Suppressor macrophage treated with lipopolysaccharide for 4 hours (primary cell): ENCODE measurements around the gene WSB2.
A peak's percentile ranks its signal among the peaks of the same experiment; 100 is the strongest.

ENCODE experiments used
- DNase-seq: peaks from one replicate; pipeline ENCODE4 v3.0.0-alpha.2; 2020

The WSB2 gene

GRCh38 chr12:118061873-118062843, 1.2 kb upstream of the WSB2 start:
- peak; percentile 64 for DNase-seq

- peak; percentile 71 for DNase-seq
These were observed 523 bp downstream of the WSB2 start for GRCh38 chr12:118060301-118061010.

DNA sequence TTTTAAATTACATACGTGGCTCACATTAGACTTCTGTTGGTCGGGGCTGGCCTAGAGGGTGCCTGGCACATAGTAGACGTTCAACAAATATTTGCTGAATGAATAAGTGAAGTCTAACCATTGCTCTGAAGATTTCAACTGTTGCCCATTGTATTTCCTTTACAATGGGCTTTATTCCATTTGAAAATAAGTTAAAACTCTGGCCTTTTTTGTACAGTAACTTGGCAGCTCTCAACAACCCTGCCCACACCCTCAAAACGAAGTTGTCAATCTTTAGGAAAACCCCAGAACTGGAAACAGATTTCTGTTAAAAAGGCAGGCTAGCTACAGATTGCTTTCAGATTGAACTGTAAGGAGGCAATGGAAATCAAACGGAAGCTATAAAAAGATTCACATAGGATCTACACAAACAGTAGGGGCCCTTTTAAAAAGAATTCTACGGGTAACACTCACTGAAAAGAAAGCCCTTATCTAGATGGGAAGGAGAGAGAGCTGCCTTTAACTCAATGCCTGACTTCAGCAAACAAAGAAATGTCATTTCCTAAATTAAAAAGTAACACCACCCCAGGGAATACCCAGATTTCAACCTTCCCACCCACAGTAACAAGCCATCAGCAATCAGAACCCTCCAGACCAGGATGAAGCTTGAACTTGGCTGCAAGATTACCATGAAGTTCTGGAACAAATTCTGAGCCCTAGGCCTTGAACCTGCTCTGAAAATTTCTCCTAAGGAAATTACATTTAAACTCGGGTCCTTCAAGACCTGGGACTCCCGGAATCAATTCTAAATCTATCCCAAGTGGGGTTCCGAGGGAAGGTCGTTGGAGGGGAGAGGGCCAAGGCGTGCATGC, 1.4 kb downstream of the WSB2 start:
- DNase-seq, result peak; percentile 67

DNA sequence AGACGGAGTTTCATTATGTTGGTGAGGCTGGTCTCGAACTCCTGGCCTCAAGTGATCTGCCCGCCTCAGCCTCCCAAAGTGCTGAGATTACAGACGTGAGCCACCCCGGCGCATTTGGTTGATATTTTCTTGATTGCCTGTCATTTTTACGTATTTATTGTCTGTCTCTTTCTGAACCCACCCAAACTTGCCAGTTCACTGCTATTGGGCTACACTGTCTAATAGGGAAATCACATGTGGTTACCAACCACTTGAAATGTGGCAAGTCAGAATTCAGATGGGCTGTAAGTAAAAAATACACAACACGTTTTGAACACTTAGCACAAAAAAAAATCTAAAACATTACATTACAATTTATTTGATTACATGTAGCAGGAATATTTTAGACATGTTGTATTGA, 2.1 kb downstream of the WSB2 start:
- no peak for DNase-seq

DNA sequence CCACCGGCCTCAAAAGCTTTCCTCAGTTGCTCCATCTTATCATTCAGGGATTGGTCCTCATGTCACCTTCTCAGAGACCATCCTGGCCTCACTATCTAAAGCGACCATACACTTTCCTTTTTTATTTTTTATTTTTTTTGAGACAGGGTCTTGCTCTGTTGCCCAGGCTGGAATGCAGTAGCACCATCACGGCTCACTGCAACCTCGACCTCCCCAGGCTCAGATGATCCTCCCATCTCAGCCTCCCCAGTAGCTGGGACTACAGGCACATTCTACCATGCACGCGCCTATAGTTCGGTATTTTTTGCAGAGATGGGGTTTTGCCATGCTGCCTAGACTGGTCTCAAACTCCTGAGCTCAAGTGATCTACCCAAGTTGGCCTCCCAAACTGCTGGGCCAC, 2.8 kb downstream of the WSB2 start:
- no peak for DNase-seq

DNA sequence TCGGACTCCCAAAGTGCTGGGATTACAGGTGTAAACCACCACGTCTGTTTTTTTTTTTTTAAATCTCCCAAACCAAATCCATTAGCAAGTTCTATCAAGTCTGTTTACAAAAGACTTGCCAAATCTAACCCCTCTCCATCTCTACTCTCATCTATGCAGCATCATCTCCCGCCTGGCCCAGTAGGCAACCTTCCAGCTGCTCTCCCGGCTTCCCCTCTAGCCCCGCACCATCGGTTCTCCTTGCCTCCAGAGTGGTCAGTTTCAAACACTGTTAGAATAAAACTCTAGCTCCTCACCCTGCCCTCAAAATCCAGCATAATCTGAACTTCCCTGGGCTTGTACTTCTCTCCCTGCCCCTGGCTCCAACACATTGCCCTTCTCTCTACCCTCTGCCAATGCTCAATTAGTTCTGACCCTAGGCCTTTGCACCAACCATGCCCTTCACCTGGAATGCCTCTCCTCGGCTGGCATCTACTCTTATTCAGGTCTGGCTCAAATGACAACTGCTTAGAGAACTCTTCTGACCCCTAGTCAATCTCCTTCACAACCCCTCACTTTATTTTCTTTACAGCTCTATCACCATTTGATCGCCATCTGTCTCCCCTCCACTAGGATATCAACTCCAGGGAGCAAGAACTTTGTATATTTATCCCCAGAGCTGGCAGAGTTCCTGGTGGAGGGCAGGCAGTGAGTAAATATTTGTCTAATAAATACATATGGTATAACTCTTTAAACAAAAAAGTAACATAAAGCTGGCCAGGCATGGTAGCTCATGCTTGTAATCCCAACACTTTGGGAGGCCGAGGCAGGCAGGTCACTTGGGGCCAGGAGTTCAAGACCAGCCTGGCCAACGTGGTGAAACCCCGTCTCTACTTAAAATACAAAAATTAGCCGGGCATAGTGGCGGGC, 4.9 kb downstream of the WSB2 start:
- no peak for DNase-seq

- peak; percentile 58 for DNase-seq
These were observed 5.8 kb downstream of the WSB2 start for GRCh38 chr12:118055144-118055557.

- no peak for DNase-seq
These were observed 7.7 kb downstream of the WSB2 start for GRCh38 chr12:118053071-118053985.

GRCh38 chr12:118052324-118053070, 8.5 kb downstream of the WSB2 start:
- peak; percentile 57 for DNase-seq

DNA sequence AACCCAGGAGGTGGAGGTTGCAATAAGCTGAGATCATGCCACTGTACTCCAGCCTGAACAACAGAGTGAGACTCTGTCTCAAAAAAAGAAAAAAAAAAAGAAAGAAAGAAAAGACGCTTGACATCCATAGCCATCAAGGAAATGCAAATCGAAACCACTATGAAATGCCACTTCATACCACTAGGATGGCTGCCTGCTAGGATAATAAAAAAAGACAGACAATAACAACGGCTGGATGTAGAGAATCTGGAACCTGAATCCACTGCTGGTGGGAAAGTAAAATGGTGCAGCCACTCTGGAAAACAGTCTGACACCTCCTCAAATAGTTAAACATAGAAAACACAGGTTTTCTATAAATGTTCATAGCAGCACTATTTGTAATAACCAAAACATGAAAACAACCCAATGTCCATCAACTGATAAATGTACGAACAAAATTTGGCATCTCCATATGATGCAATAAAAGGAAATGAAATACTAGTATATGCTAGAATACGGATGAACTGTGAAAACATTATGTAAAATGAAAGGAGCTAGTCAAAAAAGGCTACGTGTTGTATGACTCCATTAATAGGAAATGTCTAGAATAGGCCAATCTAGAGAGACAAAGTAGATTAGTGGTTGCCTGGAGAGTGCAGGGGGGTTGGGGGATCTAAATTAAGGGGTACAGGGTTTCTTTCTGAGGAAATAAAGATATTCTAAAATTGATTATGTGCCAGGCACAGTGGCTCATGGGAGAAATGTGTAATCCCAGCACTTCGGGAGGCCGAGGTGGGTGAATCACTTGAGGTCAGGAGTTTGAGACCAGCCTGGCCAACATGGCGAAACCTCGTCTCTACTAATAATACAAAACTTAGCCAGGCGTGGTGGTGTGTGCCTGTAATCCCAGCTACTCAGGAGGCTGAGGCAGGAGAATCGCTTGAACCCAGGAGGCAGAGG, 9.7 kb downstream of the WSB2 start:
- no peak for DNase-seq

- DNase-seq, result no peak
These were observed 14.5 kb downstream of the WSB2 start for GRCh38 chr12:118046430-118046829.

DNA sequence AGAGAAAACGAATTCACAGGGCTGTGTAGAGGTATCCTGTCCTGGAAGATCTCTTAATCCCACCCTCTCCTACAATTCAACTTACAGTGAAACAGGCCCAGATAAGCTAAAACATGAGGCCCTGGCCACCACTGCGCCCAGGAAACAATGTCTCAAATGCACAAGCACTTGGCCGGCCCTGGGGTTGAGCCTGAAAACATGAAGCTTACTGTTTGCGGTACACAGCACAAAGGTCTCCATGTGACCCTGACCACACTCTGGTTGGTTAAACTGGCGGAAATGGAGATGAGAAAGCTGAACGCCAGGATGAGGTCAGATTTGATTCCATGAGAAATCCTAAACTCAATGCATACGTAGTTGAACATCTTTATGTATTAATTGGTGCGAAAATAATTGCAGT, 16.4 kb downstream of the WSB2 start:
- no peak for DNase-seq

DNA sequence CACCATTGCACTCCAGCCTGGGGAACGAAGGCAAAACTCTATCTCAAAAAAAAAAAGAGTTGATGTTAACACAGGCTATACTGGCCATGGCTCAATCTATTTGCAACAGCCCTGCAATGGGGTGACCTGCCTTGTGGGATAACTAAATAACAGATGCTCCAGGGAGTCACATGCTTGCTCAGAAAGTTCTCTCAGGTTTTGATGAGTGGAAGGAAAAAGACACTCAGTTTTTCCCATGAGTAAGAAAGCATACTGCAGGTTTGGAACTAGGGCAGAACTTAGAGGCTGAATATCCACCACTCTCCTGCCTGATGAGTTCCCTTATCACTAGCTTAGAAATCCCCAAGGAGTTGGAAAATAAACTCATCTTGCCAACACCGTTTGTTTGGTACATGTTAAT, 16.9 kb downstream of the WSB2 start:
- no peak for DNase-seq

DNA sequence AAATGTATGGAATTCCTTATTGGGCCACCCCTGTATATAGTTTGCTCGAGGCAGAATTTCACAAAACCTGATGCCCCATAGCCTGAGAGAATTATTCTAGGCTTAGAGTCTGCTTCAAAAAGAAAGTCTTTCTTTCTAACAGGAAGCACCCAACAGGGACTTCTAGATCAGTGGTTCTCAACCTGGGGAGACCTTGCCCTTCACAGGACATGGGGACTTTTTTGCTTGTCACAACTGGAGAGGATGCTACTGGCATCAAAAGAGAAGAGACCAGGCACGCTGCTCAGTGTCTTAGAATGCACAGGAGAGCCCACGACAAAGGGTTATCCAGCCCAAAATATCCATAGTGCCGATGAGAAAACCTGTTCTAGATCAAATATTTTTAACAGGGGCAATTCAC, 18.9 kb downstream of the WSB2 start:
- DNase-seq, result no peak

DNA sequence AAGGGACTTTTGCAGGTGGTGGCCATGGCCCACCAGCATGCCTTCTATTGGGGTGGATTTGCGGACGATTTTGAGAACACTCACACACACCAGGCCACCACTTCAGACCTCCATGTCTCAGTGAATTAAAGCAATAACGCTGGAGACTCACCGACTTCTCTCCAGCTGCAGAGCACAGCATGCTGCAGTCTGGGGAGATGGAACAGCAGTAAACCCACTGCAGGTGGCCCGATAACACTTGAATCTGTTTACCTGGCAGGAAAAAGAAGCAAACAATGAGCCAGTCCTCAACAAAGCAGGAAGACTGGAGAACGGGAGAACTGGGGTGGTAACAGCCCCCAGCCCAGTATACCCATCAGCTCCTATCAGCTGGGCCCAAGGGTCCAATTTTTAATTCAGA, 22.8 kb downstream of the WSB2 start:
- DNase-seq, result no peak

GRCh38 chr12:118036672-118037411, 24.1 kb downstream of the WSB2 start:
- DNase-seq, result no peak

- DNase-seq, result no peak
These were observed 25.6 kb downstream of the WSB2 start for GRCh38 chr12:118035190-118036041.
